Measurements from ENCODE around the gene GYG2. TPM values are rescaled to one million over a fixed set of nuclear protein-coding genes. Genes with fewer than 3 reads are reported as not detected.
A peak's percentile ranks its signal among the peaks of the same experiment; 100 is the strongest.
"Not testable (repeated sequence)": the region's sequence is repeated elsewhere in the genome, so short reads cannot be mapped to it uniquely, and the experiment has no call there.

GYG2 gene
- total RNA-seq, 1 donor from 2014 or later, result 7.8 TPM

DNA sequence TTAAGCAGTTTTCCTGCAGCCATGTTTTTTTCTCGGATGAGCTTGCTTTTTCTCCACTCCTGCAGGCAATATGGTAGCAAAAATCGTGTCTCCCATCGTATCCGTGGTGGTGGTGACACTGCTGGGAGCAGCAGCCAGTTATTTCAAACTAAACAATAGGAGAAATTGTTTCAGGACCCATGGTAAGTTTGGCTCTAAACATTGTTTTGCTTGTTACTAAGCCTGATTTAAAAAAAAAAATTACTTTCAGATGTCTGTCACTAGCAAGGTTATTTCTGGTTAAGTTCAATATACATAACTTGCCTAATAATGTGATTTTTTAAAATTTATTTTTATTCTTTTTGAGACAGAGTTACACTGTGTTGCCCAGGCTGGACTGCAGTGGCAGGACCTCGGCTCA is 17.5 kb upstream of the GYG2 start:
- Histone ChIP-seq H3K9ac (ENCODE audit: low read depth in 1 of 3, low read length in 3 of 3) (no peak overlapping the region), H3K4me3 (ENCODE audit: low read length in 3 of 3) (no peak overlapping the region), H3K4me1 (ENCODE audit: control insufficient read depth in 3 of 3, insufficient read depth in 3 of 3, low read length in 3 of 3) (no peaks in the 10 kb centered on the region), H3K27ac (ENCODE audit: low read depth, low read length) (no peak overlapping the region), H3K27me3 (ENCODE audit: control insufficient read depth in 3 of 3, insufficient read depth in 3 of 3, low read length in 3 of 3) (no peaks in the 10 kb centered on the region), H3K36me3 (ENCODE audit: control insufficient read depth in 3 of 3, insufficient read depth in 3 of 3, low read length in 3 of 3) (no peaks in the 10 kb centered on the region), H3K9me3 (ENCODE audit: control insufficient read depth in 3 of 3, low read length in 3 of 3) (no peaks in the 10 kb centered on the region)

DNA sequence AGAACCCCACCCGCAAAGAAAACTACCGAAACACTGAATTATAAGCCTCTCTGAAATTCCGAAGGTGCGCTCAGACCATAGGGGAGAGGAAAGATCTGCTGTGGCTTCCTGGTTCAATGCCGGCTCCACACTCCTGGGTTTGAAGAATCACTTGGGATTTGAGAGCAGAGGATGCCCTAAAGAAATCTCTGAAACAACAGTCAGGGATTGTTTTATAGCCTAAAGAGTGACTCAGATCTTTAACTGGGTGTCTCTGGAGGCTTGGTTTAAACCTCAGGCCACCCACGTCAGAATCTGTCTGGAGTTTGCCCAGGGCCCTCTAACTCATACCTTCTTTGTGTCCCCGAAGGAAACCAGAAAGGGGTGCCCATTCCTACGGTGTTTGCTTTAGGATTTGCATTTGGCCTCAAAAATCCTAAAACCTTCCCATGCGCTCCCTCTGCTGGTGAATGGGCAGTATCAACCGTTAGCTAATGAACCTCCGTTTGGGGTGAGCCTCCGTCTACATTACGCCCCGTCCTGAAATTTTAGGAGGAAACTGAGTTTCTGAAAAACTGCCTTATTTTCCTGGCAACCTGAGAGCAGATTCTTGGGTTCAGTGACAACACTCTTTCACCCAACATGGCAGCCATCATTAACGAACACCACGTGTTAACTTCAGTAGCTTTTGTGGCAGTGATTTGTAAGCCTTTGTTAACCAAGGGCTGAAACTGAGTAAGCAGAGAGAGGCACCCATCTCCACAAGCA is 16.4 kb upstream of the GYG2 start:
- not testable (repeated sequence) for H3K27me3 ChIP-seq (ENCODE audit: control insufficient read depth in 3 of 3, insufficient read depth in 3 of 3, low read length in 3 of 3); H3K27ac ChIP-seq (ENCODE audit: low read depth, low read length); H3K9me3 ChIP-seq (ENCODE audit: control insufficient read depth in 3 of 3, low read length in 3 of 3); H3K9ac ChIP-seq (ENCODE audit: low read depth in 1 of 3, low read length in 3 of 3); H3K36me3 ChIP-seq (ENCODE audit: control insufficient read depth in 3 of 3, insufficient read depth in 3 of 3, low read length in 3 of 3); H3K4me1 ChIP-seq (ENCODE audit: control insufficient read depth in 3 of 3, insufficient read depth in 3 of 3, low read length in 3 of 3)
- H3K4me3 ChIP-seq (ENCODE audit: low read length in 3 of 3), result peak overlapping the region in 1 of 3 donors; percentile 20

DNA sequence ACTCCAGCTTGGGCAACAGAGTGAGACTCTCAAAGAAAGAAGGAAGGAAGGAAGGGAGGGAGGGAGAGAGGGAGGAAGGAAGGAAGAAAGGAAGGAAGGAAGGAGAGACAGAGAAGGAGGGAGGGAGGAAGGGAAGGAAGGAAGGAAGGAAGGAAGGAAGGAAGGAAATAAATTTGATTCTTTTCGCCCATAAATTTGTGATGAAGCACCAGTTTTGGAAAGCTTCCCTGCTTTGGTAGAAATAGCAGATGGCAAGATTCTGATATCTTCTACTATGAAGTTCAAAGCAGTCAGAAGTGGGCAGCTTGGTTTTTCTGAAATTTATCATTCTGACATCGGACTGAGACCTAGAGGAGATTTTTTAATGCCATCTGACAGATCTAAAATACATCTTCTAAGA is 11.7 kb upstream of the GYG2 start:
- H3K4me1 ChIP-seq (ENCODE audit: control insufficient read depth in 3 of 3, insufficient read depth in 3 of 3, low read length in 3 of 3), result no peaks in the 10 kb centered on the region
- H3K27me3 ChIP-seq (ENCODE audit: control insufficient read depth in 3 of 3, insufficient read depth in 3 of 3, low read length in 3 of 3), result no peaks in the 10 kb centered on the region
- H3K4me3 ChIP-seq (ENCODE audit: low read length in 3 of 3), result no peak overlapping the region
- no peak overlapping the region for H3K9ac ChIP-seq (ENCODE audit: low read depth in 1 of 3, low read length in 3 of 3)
- H3K36me3 ChIP-seq (ENCODE audit: control insufficient read depth in 3 of 3, insufficient read depth in 3 of 3, low read length in 3 of 3), result no peaks in the 10 kb centered on the region
- no peak overlapping the region for H3K27ac ChIP-seq (ENCODE audit: low read depth, low read length)
- H3K9me3 ChIP-seq (ENCODE audit: control insufficient read depth in 3 of 3, low read length in 3 of 3), result no peaks in the 10 kb centered on the region

- Histone ChIP-seq H3K9ac (ENCODE audit: low read depth in 1 of 3, low read length in 3 of 3) (no peak overlapping the region), H3K36me3 (ENCODE audit: control insufficient read depth in 3 of 3, insufficient read depth in 3 of 3, low read length in 3 of 3) (no peaks in the 10 kb centered on the region), H3K4me1 (ENCODE audit: control insufficient read depth in 3 of 3, insufficient read depth in 3 of 3, low read length in 3 of 3) (no peaks in the 10 kb centered on the region), H3K4me3 (ENCODE audit: low read length in 3 of 3) (no peak overlapping the region), H3K27me3 (ENCODE audit: control insufficient read depth in 3 of 3, insufficient read depth in 3 of 3, low read length in 3 of 3) (no peaks in the 10 kb centered on the region), H3K9me3 (ENCODE audit: control insufficient read depth in 3 of 3, low read length in 3 of 3) (no peaks in the 10 kb centered on the region), H3K27ac (ENCODE audit: low read depth, low read length) (no peak overlapping the region)
Measured at GRCh38 chrX:2819345-2820135, 9.2 kb upstream of the GYG2 start.

GRCh38 chrX:2820136-2820771 is 8.5 kb upstream of the GYG2 start:
- Histone ChIP-seq H3K9ac (ENCODE audit: low read depth in 1 of 3, low read length in 3 of 3) (no peak overlapping the region), H3K36me3 (ENCODE audit: control insufficient read depth in 3 of 3, insufficient read depth in 3 of 3, low read length in 3 of 3) (no peaks in the 10 kb centered on the region), H3K4me1 (ENCODE audit: control insufficient read depth in 3 of 3, insufficient read depth in 3 of 3, low read length in 3 of 3) (no peaks in the 10 kb centered on the region), H3K9me3 (ENCODE audit: control insufficient read depth in 3 of 3, low read length in 3 of 3) (no peaks in the 10 kb centered on the region), H3K27me3 (ENCODE audit: control insufficient read depth in 3 of 3, insufficient read depth in 3 of 3, low read length in 3 of 3) (peaks cover 0 to under 1% (median 0%) of the 10 kb centered on the region in 3 donors), H3K4me3 (ENCODE audit: low read length in 3 of 3) (no peak overlapping the region), H3K27ac (ENCODE audit: low read depth, low read length) (no peak overlapping the region)

DNA sequence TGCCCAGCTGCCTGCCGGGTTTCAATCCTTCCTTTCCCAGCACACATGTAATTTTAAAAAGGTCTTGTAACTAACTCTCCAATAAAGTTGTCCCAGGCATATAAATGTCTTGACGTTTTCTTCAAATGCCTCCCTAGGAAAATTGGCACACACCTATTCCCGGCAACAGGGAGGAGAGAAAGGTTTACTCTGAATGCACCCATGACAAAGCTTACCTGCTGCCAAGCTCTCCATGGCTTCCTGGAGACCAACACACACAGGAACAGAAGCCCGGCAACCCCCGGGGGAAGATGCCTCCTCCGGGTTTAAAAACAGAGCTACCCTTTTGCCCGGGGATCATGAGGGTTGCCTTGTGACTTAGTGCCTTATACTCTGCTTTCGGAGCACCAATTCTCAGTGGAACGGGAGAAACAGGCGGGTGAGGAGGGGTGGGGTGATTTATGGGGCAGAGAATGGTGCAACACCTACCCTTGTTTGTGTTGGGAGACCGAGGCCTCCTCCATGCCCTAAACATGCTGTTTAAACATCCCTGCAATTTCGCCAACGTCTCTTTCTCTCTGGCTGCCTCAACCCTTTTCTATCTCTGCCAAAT is 4.8 kb upstream of the GYG2 start:
- Histone ChIP-seq H3K27me3 (ENCODE audit: control insufficient read depth in 3 of 3, insufficient read depth in 3 of 3, low read length in 3 of 3) (peaks cover 0 to 18% (median 7%) of the 10 kb centered on the region in 3 donors), H3K4me1 (ENCODE audit: control insufficient read depth in 3 of 3, insufficient read depth in 3 of 3, low read length in 3 of 3) (no peaks in the 10 kb centered on the region), H3K27ac (ENCODE audit: low read depth, low read length) (no peak overlapping the region), H3K4me3 (ENCODE audit: low read length in 3 of 3) (no peak overlapping the region), H3K9me3 (ENCODE audit: control insufficient read depth in 3 of 3, low read length in 3 of 3) (no peaks in the 10 kb centered on the region), H3K36me3 (ENCODE audit: control insufficient read depth in 3 of 3, insufficient read depth in 3 of 3, low read length in 3 of 3) (no peaks in the 10 kb centered on the region), H3K9ac (ENCODE audit: low read depth in 1 of 3, low read length in 3 of 3) (no peak overlapping the region)

DNA sequence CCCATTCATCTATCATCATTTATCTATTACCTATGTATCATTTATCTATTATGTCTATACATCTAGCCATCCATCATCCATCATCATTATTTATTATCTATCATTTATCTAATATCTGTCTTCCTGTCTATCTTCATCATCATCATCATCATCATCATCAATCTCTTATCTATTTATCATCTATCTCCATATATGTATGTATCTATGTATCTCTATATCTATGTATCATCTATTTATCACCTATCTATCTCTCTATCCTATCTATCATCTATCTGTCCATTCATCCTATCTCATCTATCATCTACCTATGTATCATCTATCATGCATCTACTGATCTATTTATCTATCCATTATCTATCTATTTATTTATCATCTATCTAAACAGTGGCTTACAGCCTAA is 3.8 kb upstream of the GYG2 start:
- H3K4me1 ChIP-seq (ENCODE audit: control insufficient read depth in 3 of 3, insufficient read depth in 3 of 3, low read length in 3 of 3), result no peaks in the 10 kb centered on the region
- no peak overlapping the region for H3K27ac ChIP-seq (ENCODE audit: low read depth, low read length)
- H3K4me3 ChIP-seq (ENCODE audit: low read length in 3 of 3), result no peak overlapping the region
- H3K9me3 ChIP-seq (ENCODE audit: control insufficient read depth in 3 of 3, low read length in 3 of 3), result no peaks in the 10 kb centered on the region
- H3K36me3 ChIP-seq (ENCODE audit: control insufficient read depth in 3 of 3, insufficient read depth in 3 of 3, low read length in 3 of 3), result no peaks in the 10 kb centered on the region
- H3K9ac ChIP-seq (ENCODE audit: low read depth in 1 of 3, low read length in 3 of 3), result no peak overlapping the region
- peaks cover under 1 to 18% (median 7%) of the 10 kb centered on the region in 3 donors for H3K27me3 ChIP-seq (ENCODE audit: control insufficient read depth in 3 of 3, insufficient read depth in 3 of 3, low read length in 3 of 3)

DNA sequence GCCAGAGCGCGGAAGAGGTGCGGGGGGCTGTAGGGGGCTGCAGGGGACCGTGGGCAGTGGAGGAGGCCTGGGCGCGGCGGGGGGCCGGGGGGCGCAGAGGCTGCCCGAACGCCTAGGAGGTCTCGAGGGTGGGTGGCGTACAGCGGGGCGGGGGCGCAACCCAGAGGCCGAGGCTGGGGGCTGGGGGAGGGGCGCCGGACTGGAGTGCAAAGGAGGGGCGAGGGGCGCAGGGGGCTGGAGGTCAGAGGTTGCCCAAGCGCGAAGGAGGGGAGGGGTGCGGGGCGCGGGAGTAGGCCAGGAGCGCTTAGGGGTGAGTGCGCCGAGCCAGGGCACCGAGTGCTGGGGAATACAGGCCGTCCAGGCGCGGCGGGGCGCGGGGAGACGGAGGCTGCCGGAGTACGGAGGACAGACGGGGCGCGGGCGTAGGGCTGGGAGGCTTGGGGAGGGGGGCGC is 255 bp downstream of the GYG2 start:
- Histone ChIP-seq H3K9ac (ENCODE audit: low read depth in 1 of 3, low read length in 3 of 3) (no peak overlapping the region), H3K9me3 (ENCODE audit: control insufficient read depth in 3 of 3, low read length in 3 of 3) (no peaks in the 10 kb centered on the region), H3K36me3 (ENCODE audit: control insufficient read depth in 3 of 3, insufficient read depth in 3 of 3, low read length in 3 of 3) (no peaks in the 10 kb centered on the region), H3K27me3 (ENCODE audit: control insufficient read depth in 3 of 3, insufficient read depth in 3 of 3, low read length in 3 of 3) (peaks cover 4 to 27% (median 7%) of the 10 kb centered on the region in 3 donors), H3K27ac (ENCODE audit: low read depth, low read length) (no peak overlapping the region), H3K4me3 (ENCODE audit: low read length in 3 of 3) (no peak overlapping the region), H3K4me1 (ENCODE audit: control insufficient read depth in 3 of 3, insufficient read depth in 3 of 3, low read length in 3 of 3) (no peaks in the 10 kb centered on the region)

GRCh38 chrX:2829469-2830246 is 928 bp downstream of the GYG2 start:
- no peaks in the 10 kb centered on the region for H3K4me1 ChIP-seq (ENCODE audit: control insufficient read depth in 3 of 3, insufficient read depth in 3 of 3, low read length in 3 of 3)
- H3K9me3 ChIP-seq (ENCODE audit: control insufficient read depth in 3 of 3, low read length in 3 of 3), result no peaks in the 10 kb centered on the region
- no peak overlapping the region for H3K27ac ChIP-seq (ENCODE audit: low read depth, low read length)
- H3K36me3 ChIP-seq (ENCODE audit: control insufficient read depth in 3 of 3, insufficient read depth in 3 of 3, low read length in 3 of 3), result no peaks in the 10 kb centered on the region
- H3K9ac ChIP-seq (ENCODE audit: low read depth in 1 of 3, low read length in 3 of 3), result no peak overlapping the region
- H3K4me3 ChIP-seq (ENCODE audit: low read length in 3 of 3), result no peak overlapping the region
- H3K27me3 ChIP-seq (ENCODE audit: control insufficient read depth in 3 of 3, insufficient read depth in 3 of 3, low read length in 3 of 3), result peaks cover 4 to 27% (median 7%) of the 10 kb centered on the region in 3 donors

Data from skeletal muscle tissue (tissue), 4 donors.